GM19025 (cell line): ENCODE data around the gene LPP.

Experiments
- ATAC-seq: cut with Tn5 transposase; IDR thresholded peaks from one replicate; pipeline ENCODE4 v1.9.1; 2021; ENCODE audit warnings: mild to moderate bottlenecking, low read depth, moderate library complexity; ENCODE audit not compliant: unreplicated experiment

Gene LPP

GRCh38 chr3:188906236-188906635 lies 752.3 kb downstream of the LPP start:
- no peak for ATAC-seq

GRCh38 chr3:188908002-188908850 lies 754.3 kb downstream of the LPP start:
- ATAC-seq, result no peak

- ATAC-seq, result no peak
Observed at GRCh38 chr3:188911026-188911850, 757.3 kb downstream of the LPP start.

GRCh38 chr3:188913084-188913483 lies 759.1 kb downstream of the LPP start:
- no peak for ATAC-seq

GRCh38 chr3:188914552-188914951 lies 760.6 kb downstream of the LPP start:
- ATAC-seq, result no peak

GRCh38 chr3:188915127-188915526 lies 761.2 kb downstream of the LPP start:
- ATAC-seq, result no peak

- ATAC-seq, result no peak
Observed at GRCh38 chr3:188916934-188917401, 763.0 kb downstream of the LPP start.

GRCh38 chr3:188918093-188918492 lies 764.1 kb downstream of the LPP start:
- ATAC-seq, result no peak

GRCh38 chr3:188923671-188924070 lies 769.7 kb downstream of the LPP start:
- no peak for ATAC-seq

GRCh38 chr3:188925376-188925775 lies 771.4 kb downstream of the LPP start:
- no peak for ATAC-seq

GRCh38 chr3:188926111-188926510 lies 772.2 kb downstream of the LPP start:
- ATAC-seq, result no peak

- ATAC-seq, result no peak
Observed at GRCh38 chr3:188926741-188927511, 773.0 kb downstream of the LPP start.

- ATAC-seq, result no peak
Observed at GRCh38 chr3:188927971-188928370, 774.0 kb downstream of the LPP start.

GRCh38 chr3:188929137-188929536 lies 775.2 kb downstream of the LPP start:
- no peak for ATAC-seq

- no peak for ATAC-seq
Observed at GRCh38 chr3:188931036-188931435, 777.1 kb downstream of the LPP start.

- ATAC-seq, result no peak
Observed at GRCh38 chr3:188931531-188931930, 777.6 kb downstream of the LPP start.

- ATAC-seq, result no peak
Observed at GRCh38 chr3:188934989-188935388, 781.0 kb downstream of the LPP start.

GRCh38 chr3:188936597-188937107 lies 782.7 kb downstream of the LPP start:
- ATAC-seq, result no peak

- ATAC-seq, result no peak
Observed at GRCh38 chr3:188937389-188937788, 783.4 kb downstream of the LPP start.

GRCh38 chr3:188938999-188939398 lies 785.0 kb downstream of the LPP start:
- ATAC-seq, result no peak
